ENCODE results near the gene ZSWIM9. TPM values are rescaled to one million over a fixed set of nuclear protein-coding genes. Genes with fewer than 3 reads are reported as not detected.
"Not testable (repeated sequence)": the region's sequence is repeated elsewhere in the genome, so short reads cannot be mapped to it uniquely, and the experiment has no call there.

The ZSWIM9 gene
- total RNA-seq, 2 experiments from 2014 or later = 9.0 to 10.3 TPM

DNA sequence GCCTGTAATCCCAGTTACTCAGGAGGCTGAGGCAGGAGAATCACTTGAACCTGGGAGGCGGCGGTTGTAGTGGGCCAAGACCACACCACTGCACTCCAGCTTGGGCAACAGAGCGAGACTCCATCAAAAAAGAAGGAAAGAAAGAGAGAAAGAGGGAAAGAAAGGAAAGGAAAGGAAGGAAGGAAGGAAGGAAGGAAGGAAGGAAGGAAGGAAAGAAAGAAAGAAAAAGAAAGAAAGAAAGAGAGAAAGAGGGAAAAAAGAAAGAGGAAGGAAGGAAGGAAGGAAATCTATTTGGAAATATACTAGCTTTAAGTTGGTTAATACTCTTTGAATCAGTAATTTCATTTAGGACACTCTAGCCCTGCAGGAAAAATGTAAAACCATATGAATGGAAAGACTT is 50.3 kb downstream of the ZSWIM9 start:
- H3K27me3 Mint-ChIP-seq (ENCODE audit: low read depth); H3K4me1 Mint-ChIP-seq (ENCODE audit: low read depth); CTCF ChIA-PET; H3K27ac Mint-ChIP-seq; DNase-seq; ATAC-seq; H3K9me3 Mint-ChIP-seq (ENCODE audit: insufficient read depth); H3K4me3 Mint-ChIP-seq: not testable (repeated sequence)
- peaks cover 62% of the 10 kb centered on the region for H3K36me3 Mint-ChIP-seq (ENCODE audit: low read depth)
- POLR2A ChIA-PET = interaction anchor here (2.4 kb wide), 1 partner anchor 17 kb away, joined by 8 read pairs; no protein-coding TSS in a partner anchor

GRCh38 chr19:48221628-48222027 is 51.1 kb downstream of the ZSWIM9 start:
- Mint-ChIP-seq H3K27me3 (ENCODE audit: low read depth) (no peaks in the 10 kb centered on the region), H3K4me1 (ENCODE audit: low read depth) (no peaks in the 10 kb centered on the region), H3K36me3 (ENCODE audit: low read depth) (peaks cover 58% of the 10 kb centered on the region), H3K9me3 (ENCODE audit: insufficient read depth) (no peaks in the 10 kb centered on the region), H3K27ac (no peak overlapping the region), H3K4me3 (no peak overlapping the region)
- ATAC-seq (no peak), DNase-seq (no peak)
- CTCF ChIA-PET = no interaction called here
- POLR2A ChIA-PET = no interaction called here

DNA sequence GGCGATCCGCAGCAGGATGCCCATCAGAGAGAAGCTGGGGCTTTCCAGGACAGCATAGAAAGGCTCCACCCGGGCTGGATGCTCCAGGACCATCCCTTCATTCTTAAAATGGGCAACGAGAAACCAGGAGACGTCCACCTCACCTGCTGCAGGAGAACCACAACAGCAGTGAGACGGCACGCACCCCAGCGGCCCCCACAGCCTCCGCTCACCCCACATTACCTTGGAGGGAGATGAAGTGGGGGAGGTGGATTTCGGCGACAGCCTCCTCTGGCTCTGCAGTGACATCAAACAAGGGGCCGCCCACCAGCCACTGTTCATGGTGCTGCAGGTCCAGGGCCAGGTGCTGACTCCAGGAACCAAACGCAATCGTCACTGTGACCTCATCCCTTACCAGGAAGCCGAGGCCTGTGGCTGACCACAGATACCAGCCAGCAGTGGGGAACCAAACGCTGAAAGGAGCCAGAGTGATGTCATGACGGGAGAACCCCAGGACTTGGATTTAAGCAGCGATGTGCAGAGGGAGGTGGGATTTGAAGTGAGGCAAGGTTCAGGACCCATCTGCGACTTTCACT is 60.2 kb downstream of the ZSWIM9 start:
- ChIA-PET POLR2A (interaction anchor here (1.1 to 1.4 kb wide), 2 partner anchors 19 to 27 kb away, joined by 3 to 5 read pairs; no protein-coding TSS in a partner anchor), CTCF (no interaction called here)
- Mint-ChIP-seq H3K27me3 (ENCODE audit: low read depth) (no peaks in the 10 kb centered on the region), H3K9me3 (ENCODE audit: insufficient read depth) (no peaks in the 10 kb centered on the region), H3K36me3 (ENCODE audit: low read depth) (peaks cover 78% of the 10 kb centered on the region), H3K4me3 (peak overlapping the region; percentile 34), H3K27ac (peak overlapping the region; percentile 15), H3K4me1 (ENCODE audit: low read depth) (peaks cover 25% of the 10 kb centered on the region)
- ATAC-seq (peak; percentile 72), DNase-seq (peak; percentile 75)

DNA sequence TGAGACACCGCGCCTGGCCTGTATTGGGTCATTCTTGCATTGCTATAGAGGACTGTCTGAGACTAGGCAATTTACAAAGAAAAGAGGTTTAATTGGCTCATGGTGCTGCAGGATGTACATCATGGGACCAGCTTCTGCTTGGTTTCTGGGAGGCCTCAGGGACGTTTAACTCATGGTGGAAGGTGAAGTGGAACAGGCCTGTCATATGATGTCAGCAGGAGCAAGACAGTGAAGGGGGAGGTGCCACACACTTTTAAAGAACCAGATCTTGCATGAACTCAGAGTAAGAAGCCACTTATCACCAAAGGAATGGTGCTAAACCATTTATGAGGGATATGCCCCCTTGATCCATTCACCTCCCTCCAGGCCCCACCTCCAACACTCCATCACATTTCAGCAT is 66.6 kb downstream of the ZSWIM9 start:
- ATAC-seq (no peak), DNase-seq (no peak)
- H3K27ac Mint-ChIP-seq = peak overlapping the region; percentile 1
- H3K4me3 Mint-ChIP-seq = no peak overlapping the region
- ChIA-PET CTCF (interaction anchor here (0.6 kb wide), 1 partner anchor 30 kb away, joined by 3 read pairs; no protein-coding TSS in a partner anchor), POLR2A (interaction anchor here (1.1 kb wide), 1 partner anchor 29 kb away, joined by 3 read pairs; no protein-coding TSS in a partner anchor)
- peaks cover 8% of the 10 kb centered on the region for H3K4me1 Mint-ChIP-seq (ENCODE audit: low read depth)
- H3K36me3 Mint-ChIP-seq (ENCODE audit: low read depth) = peaks cover 75% of the 10 kb centered on the region
- no peaks in the 10 kb centered on the region for H3K9me3 Mint-ChIP-seq (ENCODE audit: insufficient read depth)
- no peaks in the 10 kb centered on the region for H3K27me3 Mint-ChIP-seq (ENCODE audit: low read depth)

DNA sequence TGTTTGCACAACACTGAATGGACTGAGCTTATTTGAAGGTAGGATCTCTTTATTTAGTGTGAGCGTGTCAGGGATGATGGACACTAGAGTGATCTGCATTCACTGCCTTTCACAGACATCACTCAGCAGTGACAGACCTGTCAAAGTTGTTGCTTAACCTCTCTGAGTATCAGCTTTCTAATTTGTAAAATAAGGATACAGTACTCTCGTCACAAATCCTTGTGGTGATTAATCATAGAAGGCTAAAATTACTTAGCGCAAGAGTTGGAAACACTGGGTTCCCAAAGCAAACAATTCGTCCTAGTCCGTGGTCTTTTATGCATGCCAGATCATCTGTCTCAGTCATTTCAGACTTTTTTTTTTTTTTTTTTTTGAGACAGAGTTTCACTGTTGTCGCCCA is 68.6 kb downstream of the ZSWIM9 start:
- Mint-ChIP-seq H3K9me3 (ENCODE audit: insufficient read depth) (no peaks in the 10 kb centered on the region), H3K36me3 (ENCODE audit: low read depth) (peaks cover 64% of the 10 kb centered on the region), H3K27me3 (ENCODE audit: low read depth) (no peaks in the 10 kb centered on the region), H3K4me3 (no peak overlapping the region), H3K4me1 (ENCODE audit: low read depth) (peaks cover 5% of the 10 kb centered on the region), H3K27ac (no peak overlapping the region)
- POLR2A ChIA-PET = interaction anchor here (0.5 to 1.3 kb wide), 3 partner anchors 10 to 125 kb away, joined by 3 to 7 read pairs (median 4); partner anchors contain the start of genes SYNGR4 and TMEM143
- CTCF ChIA-PET = no interaction called here
- no peak for ATAC-seq
- DNase-seq = no peak

DNA sequence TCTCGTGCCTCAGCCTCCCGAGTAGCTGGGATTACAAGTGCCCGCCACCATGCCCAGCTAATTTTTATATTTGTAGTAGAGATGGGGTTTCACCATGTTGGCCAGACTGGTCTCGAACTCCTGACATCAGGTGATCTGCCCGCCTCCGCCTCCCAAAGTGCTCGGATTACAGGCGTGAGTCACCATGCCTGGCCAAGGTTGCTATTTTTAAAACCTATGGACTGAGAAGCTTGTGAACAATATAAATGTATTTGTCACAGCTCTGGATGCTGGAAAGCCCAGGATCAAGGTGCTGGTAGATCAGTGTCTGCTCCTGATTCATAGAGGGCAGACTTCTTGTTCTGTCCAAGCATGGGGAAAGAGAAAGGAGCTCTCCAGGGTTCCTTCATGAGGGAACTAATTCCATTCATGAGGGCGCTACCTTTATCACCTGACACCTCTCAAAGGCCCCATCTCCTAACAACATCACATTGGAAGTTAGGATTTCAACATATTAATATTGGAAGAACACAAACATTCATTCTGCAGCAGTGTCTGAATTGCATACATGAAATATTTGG is 69.2 kb downstream of the ZSWIM9 start:
- no peak overlapping the region for H3K4me3 Mint-ChIP-seq
- ChIA-PET CTCF (no interaction called here), POLR2A (interaction anchor here (0.5 to 1.3 kb wide), 4 partner anchors 10 to 124 kb away, joined by 3 to 7 read pairs (median 4); partner anchors contain the start of genes SYNGR4 and TMEM143)
- DNase-seq = no peak
- no peak for ATAC-seq
- no peaks in the 10 kb centered on the region for H3K9me3 Mint-ChIP-seq (ENCODE audit: insufficient read depth)
- no peaks in the 10 kb centered on the region for H3K27me3 Mint-ChIP-seq (ENCODE audit: low read depth)
- H3K4me1 Mint-ChIP-seq (ENCODE audit: low read depth) = peaks cover 11% of the 10 kb centered on the region
- no peak overlapping the region for H3K27ac Mint-ChIP-seq
- H3K36me3 Mint-ChIP-seq (ENCODE audit: low read depth) = peaks cover 64% of the 10 kb centered on the region

GRCh38 chr19:48241771-48242170 is 71.3 kb downstream of the ZSWIM9 start:
- CTCF ChIA-PET; H3K9me3 Mint-ChIP-seq (ENCODE audit: insufficient read depth); ATAC-seq; H3K27me3 Mint-ChIP-seq (ENCODE audit: low read depth); DNase-seq; POLR2A ChIA-PET; H3K4me3 Mint-ChIP-seq: not testable (repeated sequence)
- Mint-ChIP-seq H3K4me1 (ENCODE audit: low read depth) (peaks cover 28% of the 10 kb centered on the region), H3K36me3 (ENCODE audit: low read depth) (peaks cover 69% of the 10 kb centered on the region), H3K27ac (peak overlapping the region; percentile 54)

- Mint-ChIP-seq H3K4me3 (peak overlapping the region; percentile 77), H3K36me3 (ENCODE audit: low read depth) (peaks cover 70% of the 10 kb centered on the region), H3K4me1 (ENCODE audit: low read depth) (peaks cover 37% of the 10 kb centered on the region), H3K9me3 (ENCODE audit: insufficient read depth) (no peaks in the 10 kb centered on the region), H3K27ac (peak overlapping the region; percentile 82), H3K27me3 (ENCODE audit: low read depth) (no peaks in the 10 kb centered on the region)
- CTCF ChIA-PET = interaction anchor here (1.0 to 3.2 kb wide), 8 partner anchors 11 to 89 kb away, joined by 3 to 22 read pairs (median 4); partner anchors contain the start of gene CARD8
- ATAC-seq = peak; percentile 89
- DNase-seq = peak; percentile 60
- POLR2A ChIA-PET = interaction anchor here (0.6 to 3.0 kb wide), 3 partner anchors 11 to 27 kb away, joined by 3 to 27 read pairs (median 3); partner anchors contain the start of gene CARD8
These were observed 73.8 kb downstream of the ZSWIM9 start for GRCh38 chr19:48244281-48244680.

DNA sequence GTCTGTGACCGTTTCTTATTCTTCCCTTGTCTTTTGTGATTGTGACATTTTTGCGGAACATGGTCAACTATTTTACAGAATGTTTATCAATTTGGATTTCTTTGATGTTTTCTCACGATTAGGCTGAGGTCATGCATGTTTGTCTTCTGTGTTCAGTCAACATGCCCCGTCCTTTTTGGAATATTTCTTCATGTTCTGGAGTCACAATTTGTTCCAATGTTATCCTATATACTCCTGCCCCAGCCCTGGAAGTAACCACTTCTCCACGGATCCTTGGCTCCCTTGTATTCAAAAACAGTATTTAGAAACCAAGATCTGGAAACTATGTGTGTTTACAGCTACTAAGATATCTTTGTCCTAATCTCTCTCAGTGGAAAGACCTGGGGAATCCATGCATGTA is 75.6 kb downstream of the ZSWIM9 start:
- H3K4me1 Mint-ChIP-seq (ENCODE audit: low read depth) = peaks cover 55% of the 10 kb centered on the region
- H3K27ac Mint-ChIP-seq = peak overlapping the region; percentile 6
- peaks cover 69% of the 10 kb centered on the region for H3K36me3 Mint-ChIP-seq (ENCODE audit: low read depth)
- no peak for ATAC-seq
- CTCF ChIA-PET = interaction anchor here (1.0 to 3.2 kb wide), 5 partner anchors 10 to 139 kb away, joined by 4 to 22 read pairs (median 5); partner anchors contain the start of gene CARD8
- H3K4me3 Mint-ChIP-seq = peak overlapping the region; percentile 42
- no peaks in the 10 kb centered on the region for H3K9me3 Mint-ChIP-seq (ENCODE audit: insufficient read depth)
- no peak for DNase-seq
- POLR2A ChIA-PET = interaction anchor here (3.0 kb wide), 1 partner anchor 9 kb away, joined by 27 read pairs; the partner anchor contains the start of gene CARD8
- no peaks in the 10 kb centered on the region for H3K27me3 Mint-ChIP-seq (ENCODE audit: low read depth)

GRCh38 chr19:48247212-48247611 is 76.7 kb downstream of the ZSWIM9 start:
- H3K4me1 Mint-ChIP-seq (ENCODE audit: low read depth) = peaks cover 59% of the 10 kb centered on the region
- no peaks in the 10 kb centered on the region for H3K9me3 Mint-ChIP-seq (ENCODE audit: insufficient read depth)
- POLR2A ChIA-PET = interaction anchor here (0.6 kb wide), 1 partner anchor 99 kb away, joined by 3 read pairs; no protein-coding TSS in a partner anchor
- CTCF ChIA-PET = interaction anchor here (1.0 to 2.7 kb wide), 2 partner anchors 8 to 13 kb away, joined by 5 to 11 read pairs; partner anchors contain the start of gene CARD8
- H3K4me3 Mint-ChIP-seq = peak overlapping the region; percentile 46
- no peak for DNase-seq
- ATAC-seq = no peak
- H3K27me3 Mint-ChIP-seq (ENCODE audit: low read depth) = no peaks in the 10 kb centered on the region
- no peak overlapping the region for H3K27ac Mint-ChIP-seq
- peaks cover 69% of the 10 kb centered on the region for H3K36me3 Mint-ChIP-seq (ENCODE audit: low read depth)

All from activated CD8-positive, alpha-beta T cell treated with anti-CD3 and anti-CD28 coated beads, Interleukin-2, amount 10 ng/mL, durations not matched to agents 7 days and 5 days (primary cell).